Measurements from ENCODE around the gene TMEM181.

TMEM181 gene

DNA sequence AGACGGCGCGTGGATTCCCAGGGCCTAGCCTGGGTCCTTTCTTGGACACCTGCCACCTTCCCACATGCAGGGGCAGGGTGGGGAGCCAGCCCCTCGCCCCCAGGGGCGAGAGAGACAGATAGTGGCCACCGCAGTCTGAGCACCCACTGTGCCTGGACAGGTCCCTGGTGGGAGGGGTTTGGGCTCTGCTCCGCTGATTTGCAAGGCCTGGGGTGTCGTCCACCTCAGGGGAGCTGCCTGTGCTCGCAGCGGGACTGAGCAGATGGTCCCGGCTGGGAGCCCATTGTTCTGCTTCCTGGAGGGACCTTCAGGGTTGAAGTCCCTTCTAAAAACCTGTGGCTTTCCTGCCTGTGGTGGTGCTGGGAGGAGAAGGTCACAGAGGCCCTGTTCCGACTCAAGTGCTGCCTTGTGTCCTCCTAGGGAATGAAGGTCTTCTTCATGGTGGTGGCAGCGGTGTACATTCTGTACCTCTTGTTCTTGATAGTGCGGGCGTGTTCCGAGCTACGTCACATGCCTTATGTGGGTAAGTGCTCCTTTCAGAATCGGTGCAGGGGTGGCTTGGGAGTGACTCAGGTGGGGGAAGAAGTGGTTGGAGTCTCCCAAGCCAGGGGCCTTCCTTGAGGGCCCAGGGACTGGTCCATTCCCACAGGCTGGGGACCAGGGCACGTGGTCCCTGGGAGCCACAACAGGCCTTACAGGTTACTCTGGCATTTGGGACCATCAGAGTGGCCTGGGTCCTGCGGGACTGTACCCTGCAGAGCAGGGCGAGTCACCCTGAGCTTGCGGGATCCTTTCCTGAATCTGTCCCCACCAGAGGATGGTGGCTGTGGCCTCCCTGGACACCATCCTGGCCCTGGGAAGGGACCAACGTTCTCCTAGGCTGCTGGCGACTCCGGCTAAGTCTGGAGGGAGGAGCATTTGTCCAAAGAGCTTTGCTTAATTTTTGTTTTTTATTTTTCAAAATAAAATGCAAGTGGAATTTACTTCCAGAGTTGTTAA lies 65.1 kb downstream of the TMEM181 start:
- no peak overlapping the region for H3K4me3 ChIP-seq
- DNase-seq (ENCODE audit: low spot score), result peak; percentile 65
- TF ChIP-seq, protein P1, sequence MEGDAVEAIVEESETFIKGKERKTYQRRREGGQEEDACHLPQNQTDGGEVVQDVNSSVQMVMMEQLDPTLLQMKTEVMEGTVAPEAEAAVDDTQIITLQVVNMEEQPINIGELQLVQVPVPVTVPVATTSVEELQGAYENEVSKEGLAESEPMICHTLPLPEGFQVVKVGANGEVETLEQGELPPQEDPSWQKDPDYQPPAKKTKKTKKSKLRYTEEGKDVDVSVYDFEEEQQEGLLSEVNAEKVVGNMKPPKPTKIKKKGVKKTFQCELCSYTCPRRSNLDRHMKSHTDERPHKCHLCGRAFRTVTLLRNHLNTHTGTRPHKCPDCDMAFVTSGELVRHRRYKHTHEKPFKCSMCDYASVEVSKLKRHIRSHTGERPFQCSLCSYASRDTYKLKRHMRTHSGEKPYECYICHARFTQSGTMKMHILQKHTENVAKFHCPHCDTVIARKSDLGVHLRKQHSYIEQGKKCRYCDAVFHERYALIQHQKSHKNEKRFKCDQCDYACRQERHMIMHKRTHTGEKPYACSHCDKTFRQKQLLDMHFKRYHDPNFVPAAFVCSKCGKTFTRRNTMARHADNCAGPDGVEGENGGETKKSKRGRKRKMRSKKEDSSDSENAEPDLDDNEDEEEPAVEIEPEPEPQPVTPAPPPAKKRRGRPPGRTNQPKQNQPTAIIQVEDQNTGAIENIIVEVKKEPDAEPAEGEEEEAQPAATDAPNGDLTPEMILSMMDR (IDR thresholded peaks at IDR 0.05), result no peak
- H3K27ac ChIP-seq, result peak overlapping the region; percentile 83 to 93

DNA sequence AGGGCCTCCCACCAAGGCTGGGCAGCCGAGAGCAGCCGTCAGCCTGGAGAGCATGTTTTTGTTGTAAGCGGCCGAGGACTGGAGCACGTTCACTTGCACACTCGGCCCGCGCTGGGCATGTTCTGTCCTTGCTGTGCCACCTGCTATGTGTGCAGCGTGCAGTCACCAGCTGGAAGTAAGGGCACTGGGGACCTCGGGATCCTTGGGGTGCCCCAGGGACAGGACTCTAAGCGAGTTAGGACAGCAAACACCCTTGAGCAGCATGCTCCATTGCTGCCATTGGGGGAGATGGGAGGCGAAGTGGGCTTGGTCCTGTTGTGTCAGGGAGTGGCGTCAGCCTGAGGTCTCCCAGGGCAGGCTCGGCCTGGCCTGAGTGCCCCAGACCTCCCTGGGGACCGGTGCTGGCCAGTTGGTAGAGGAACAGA lies 66.0 kb downstream of the TMEM181 start:
- H3K27ac ChIP-seq, result peak overlapping the region; percentile 83 to 93
- DNase-seq (ENCODE audit: low spot score), result peak; percentile 91
- H3K4me3 ChIP-seq, result peak overlapping the region; percentile 37
- TF ChIP-seq, protein P1 (IDR thresholded peaks at IDR 0.05), result no peak

DNA sequence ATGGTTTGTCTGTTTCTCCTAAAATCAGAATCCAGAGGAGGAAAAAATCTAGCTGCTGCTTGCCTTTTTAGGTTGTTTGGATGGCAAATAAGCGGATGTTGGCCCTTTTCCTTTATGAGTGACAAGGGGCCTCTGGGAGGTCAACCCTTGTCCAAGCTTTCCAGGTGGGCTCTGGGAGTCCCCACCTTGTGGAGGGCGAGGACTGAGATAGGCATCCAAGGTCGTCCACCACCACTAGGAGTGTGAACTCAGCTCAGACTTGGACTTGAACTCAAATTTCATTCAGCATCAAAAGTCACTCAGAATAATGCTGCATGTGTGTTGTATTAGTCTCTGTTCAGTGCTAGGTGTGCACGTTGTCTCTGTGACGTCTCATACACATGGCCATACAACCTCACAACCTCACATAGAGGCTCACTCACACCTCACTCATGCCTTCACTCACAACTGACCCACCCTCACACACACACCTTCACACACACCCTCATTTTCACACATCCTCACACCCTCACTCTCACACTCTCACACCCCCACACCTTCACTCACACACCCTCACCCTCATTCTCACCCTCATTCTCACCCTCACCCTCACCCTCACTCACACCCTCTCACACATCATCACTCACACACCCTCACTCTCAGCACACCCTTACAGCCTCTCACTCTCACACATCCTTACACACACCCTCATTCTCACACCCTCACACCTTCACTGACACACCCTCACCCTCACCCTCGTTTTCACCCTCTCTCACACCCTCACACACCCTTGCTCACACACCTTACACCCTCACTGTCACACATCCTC lies 66.7 kb downstream of the TMEM181 start:
- DNase-seq (ENCODE audit: low spot score), result no peak
- TF ChIP-seq, protein P1 (IDR thresholded peaks at IDR 0.05), result no peak
- H3K27ac ChIP-seq, result peak overlapping the region; percentile 83 to 93
- H3K4me3 ChIP-seq, result no peak overlapping the region

DNA sequence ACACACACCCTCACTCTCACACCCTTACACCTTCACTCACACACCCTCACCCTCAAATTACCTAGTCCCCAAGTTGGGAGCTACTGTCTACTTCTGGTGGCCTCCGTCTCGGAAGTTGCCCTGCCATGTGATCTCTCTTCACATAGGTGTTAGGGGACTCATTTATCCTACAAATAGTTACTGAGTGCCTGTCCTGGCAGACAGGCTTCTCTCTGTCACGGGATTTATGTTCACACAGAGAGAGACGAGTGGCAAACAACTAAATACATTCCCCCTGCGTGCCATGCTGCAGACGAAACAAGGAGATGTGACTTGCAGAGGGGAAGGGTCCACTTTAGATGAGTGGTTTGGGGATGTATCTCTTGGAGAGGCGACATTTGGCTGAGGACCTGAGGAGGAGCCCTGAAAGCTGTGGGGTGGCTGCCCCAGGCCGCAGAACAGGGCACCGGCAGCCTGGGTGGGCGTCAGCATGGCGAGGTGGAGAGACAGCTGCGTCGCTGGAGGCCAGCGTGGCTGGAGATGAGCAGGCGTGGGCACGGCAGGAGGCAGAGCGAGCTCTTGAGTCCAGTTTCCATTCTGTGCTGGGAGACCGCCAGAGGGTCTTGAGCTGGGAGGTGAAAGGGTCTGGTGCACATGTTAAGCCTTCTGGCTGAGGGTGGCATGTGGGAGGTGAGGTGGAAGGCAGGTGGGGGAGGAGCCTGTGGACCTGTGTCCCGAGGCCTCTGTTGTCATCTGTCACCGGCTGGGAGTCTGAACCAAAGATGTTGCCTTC lies 67.5 kb downstream of the TMEM181 start:
- Histone ChIP-seq H3K4me3 (no peak overlapping the region), H3K27ac (peak overlapping the region; percentile 83 to 93)
- TF ChIP-seq, protein P1 (IDR thresholded peaks at IDR 0.05), result no peak
- peak; percentile 62 for DNase-seq (ENCODE audit: low spot score)

DNA sequence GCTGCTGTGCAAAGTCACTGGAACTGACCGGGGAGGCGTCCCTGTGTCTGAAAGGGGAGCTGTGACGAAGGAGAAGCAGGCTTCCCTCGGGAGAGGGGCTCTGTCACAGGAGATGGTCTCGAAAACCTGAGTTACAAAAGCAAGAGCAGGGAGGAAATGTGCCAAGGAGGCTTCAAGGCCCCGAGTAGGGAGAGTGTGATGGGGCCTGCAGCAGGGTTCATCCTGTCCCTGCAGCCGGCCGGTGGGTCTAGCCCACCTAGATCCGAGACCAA lies 68.0 kb downstream of the TMEM181 start:
- Histone ChIP-seq H3K4me3 (no peak overlapping the region), H3K27ac (no peak overlapping the region)
- DNase-seq (ENCODE audit: low spot score), result peak; percentile 68
- TF ChIP-seq, protein P1 (IDR thresholded peaks at IDR 0.05), result no peak

DNA sequence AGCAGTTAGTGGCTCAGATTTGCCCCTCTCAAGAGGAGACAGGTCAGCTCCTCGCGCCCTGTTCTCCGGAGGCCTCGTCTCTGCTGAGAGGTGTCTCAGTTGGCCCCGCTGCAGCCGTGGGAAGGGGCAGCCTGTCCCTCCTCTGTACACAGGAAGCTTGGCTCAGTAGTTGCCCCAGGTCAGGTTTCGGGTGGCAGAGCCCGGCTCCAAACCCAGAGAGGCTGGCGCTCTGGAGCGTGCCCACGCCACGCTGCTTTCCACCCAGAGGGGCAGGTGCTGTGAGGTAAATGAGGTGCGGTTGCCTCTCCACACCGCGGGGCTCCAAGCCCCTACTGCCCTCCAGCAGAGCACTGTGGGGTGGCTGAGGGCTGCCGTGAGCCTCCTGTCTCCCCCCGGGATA lies 68.7 kb downstream of the TMEM181 start:
- no peak overlapping the region for H3K27ac ChIP-seq
- DNase-seq (ENCODE audit: low spot score), result peak; percentile 66

More for the DNA sequence above, 68.7 kb downstream of the TMEM181 start:
- TF ChIP-seq, protein P1 (IDR thresholded peaks at IDR 0.05), result no peak
- no peak overlapping the region for H3K4me3 ChIP-seq

Data from coronary artery (tissue), 2 donors.